DND-41 (cell line): ENCODE results near the gene CASP12.

Experiments
- ATAC-seq: fragments of 200-7000 bp; cut with Tn5 transposase; 3 replicates; pipeline ENCODE4 v1.9.1; 2021; ENCODE audit warnings: low read depth; ENCODE audit not compliant: insufficient read depth
- DNase-seq: peaks from one replicate; pipeline ENCODE4 v3.0.0-alpha.2; 2020
- H2AFZ ChIP-seq: 2 replicates; pipeline ENCODE4 v1.6.0; 2012; ENCODE audit warnings: low read depth, low read length
- H3K27ac ChIP-seq: 2 replicates; pipeline ENCODE4 v1.5.1; 2012; ENCODE audit warnings: low read length, inconsistent platforms
- H3K27me3 ChIP-seq: fragments of 200-600 bp; sonication (generic); 2 replicates; pipeline ENCODE4 v1.6.0; 2012; ENCODE audit warnings: low read length, mild to moderate bottlenecking, inconsistent platforms; ENCODE audit not compliant: insufficient read depth, poor library complexity
- H3K36me3 ChIP-seq: 2 replicates; pipeline ENCODE4 v1.5.1; 2012; ENCODE audit warnings: low read length, inconsistent platforms; ENCODE audit not compliant: insufficient read depth
- H3K4me1 ChIP-seq: 2 replicates; pipeline ENCODE4 v1.5.1; 2012; ENCODE audit warnings: mild to moderate bottlenecking, low read length; ENCODE audit not compliant: insufficient read depth
- H3K4me2 ChIP-seq: 2 replicates; pipeline ENCODE4 v1.6.0; 2012; ENCODE audit warnings: mild to moderate bottlenecking, moderate library complexity, low read length, inconsistent platforms; ENCODE audit not compliant: insufficient read depth
- H3K4me3 ChIP-seq, 2 experiments: fragments of 200-600 bp in 1 of 2; shearing (Covaris generic) in 1 of 2; 2 replicates each; pipeline ENCODE4 v1.5.1; 2012 to 2016; ENCODE audit warnings: inconsistent platforms in 2 of 2, low read length in 2 of 2, mild to moderate bottlenecking in 2 of 2, low read depth in 1 of 2, moderate library complexity in 1 of 2
- H3K79me2 ChIP-seq: 2 replicates; pipeline ENCODE4 v1.6.0; 2012; ENCODE audit warnings: low read length, inconsistent platforms; ENCODE audit not compliant: insufficient read depth
- H3K9ac ChIP-seq: 2 replicates; pipeline ENCODE4 v1.6.0; 2012; ENCODE audit warnings: low read depth, mild to moderate bottlenecking, inconsistent platforms, low read length, moderate library complexity
- H3K9me3 ChIP-seq: 2 replicates; pipeline ENCODE4 v1.5.1; 2012; ENCODE audit warnings: low read length, moderate library complexity, mild to moderate bottlenecking, inconsistent platforms; ENCODE audit not compliant: insufficient read depth, severe bottlenecking
- H4K20me1 ChIP-seq: 2 replicates; pipeline ENCODE4 v1.6.0; 2012; ENCODE audit warnings: low read length; ENCODE audit not compliant: insufficient read depth
- CTCF ChIP-seq: IDR thresholded peaks from 2 replicates; pipeline ENCODE4 v1.5.1; 2012; ENCODE audit warnings: borderline replicate concordance, low read length, moderate library complexity, mild to moderate bottlenecking; ENCODE audit not compliant: poor library complexity, severe bottlenecking; ENCODE audit errors: extremely low read depth
- EZH2 ChIP-seq: IDR thresholded peaks from 3 replicates; pipeline ENCODE4 v1.6.1; 2012; ENCODE audit warnings: borderline replicate concordance, low read depth, mild to moderate bottlenecking, moderate library complexity, low read length, inconsistent platforms; ENCODE audit not compliant: severe bottlenecking

Gene CASP12

GRCh38 chr11:104892723-104893511 is 5.3 kb downstream of the CASP12 start:
- H3K9ac ChIP-seq = no peak overlapping the region
- H3K79me2 ChIP-seq = no peaks in the 10 kb centered on the region
- no peak overlapping the region for H3K4me3 ChIP-seq
- no peaks in the 10 kb centered on the region for H3K9me3 ChIP-seq
- H3K4me2 ChIP-seq = no peak overlapping the region
- H3K27ac ChIP-seq = no peak overlapping the region
- H3K4me1 ChIP-seq = no peaks in the 10 kb centered on the region
- ATAC-seq (no peak), DNase-seq (no peak)
- TF ChIP-seq CTCF = no peak
- TF ChIP-seq EZH2 = no peak
- H4K20me1 ChIP-seq = no peaks in the 10 kb centered on the region
- no peak overlapping the region for H2AFZ ChIP-seq
- no peaks in the 10 kb centered on the region for H3K27me3 ChIP-seq
- no peaks in the 10 kb centered on the region for H3K36me3 ChIP-seq

GRCh38 chr11:104891135-104891534 is 7.1 kb downstream of the CASP12 start:
- Histone ChIP-seq H3K9ac (no peak overlapping the region), H4K20me1 (no peaks in the 10 kb centered on the region), H3K9me3 (no peaks in the 10 kb centered on the region), H3K27me3 (no peaks in the 10 kb centered on the region), H3K79me2 (no peaks in the 10 kb centered on the region), H3K36me3 (no peaks in the 10 kb centered on the region), H3K4me3 (no peak overlapping the region), H3K4me1 (0 out of 2 replicates have a peak, but pooled peaks cover under 1% of the 10 kb centered on the region), H3K4me2 (no peak overlapping the region), H2AFZ (no peak overlapping the region), H3K27ac (no peak overlapping the region)
- TF ChIP-seq CTCF (no peak), EZH2 (no peak)
- DNase-seq = no peak
- no peak for ATAC-seq

GRCh38 chr11:104883342-104883741 is 14.9 kb downstream of the CASP12 start:
- H3K79me2 ChIP-seq = no peaks in the 10 kb centered on the region
- H3K4me2 ChIP-seq = no peak overlapping the region
- TF ChIP-seq CTCF (no peak), EZH2 (no peak)
- ATAC-seq (no peak), DNase-seq (no peak)
- H3K36me3 ChIP-seq = no peaks in the 10 kb centered on the region
- H3K4me1 ChIP-seq = peaks cover 25% of the 10 kb centered on the region
- H3K4me3 ChIP-seq = no peak overlapping the region
- peak overlapping the region; percentile 25; the same call in 1 of the 2 replicates for H3K27ac ChIP-seq
- no peaks in the 10 kb centered on the region for H3K9me3 ChIP-seq
- H3K27me3 ChIP-seq = no peaks in the 10 kb centered on the region
- no peak overlapping the region for H2AFZ ChIP-seq
- no peak overlapping the region for H3K9ac ChIP-seq
- no peaks in the 10 kb centered on the region for H4K20me1 ChIP-seq
